Globus pallidus (tissue), 1 donor: Measurements from ENCODE around the gene PRDM15.

ENCODE experiments used
- DNase-seq: peaks from one replicate; pipeline ENCODE4 v3.0.0-alpha.2; 2015; ENCODE audit warnings: low spot score

The PRDM15 gene

GRCh38 chr21:41763398-41763931 is 115.7 kb downstream of the PRDM15 start:
- DNase-seq = no peak

DNA sequence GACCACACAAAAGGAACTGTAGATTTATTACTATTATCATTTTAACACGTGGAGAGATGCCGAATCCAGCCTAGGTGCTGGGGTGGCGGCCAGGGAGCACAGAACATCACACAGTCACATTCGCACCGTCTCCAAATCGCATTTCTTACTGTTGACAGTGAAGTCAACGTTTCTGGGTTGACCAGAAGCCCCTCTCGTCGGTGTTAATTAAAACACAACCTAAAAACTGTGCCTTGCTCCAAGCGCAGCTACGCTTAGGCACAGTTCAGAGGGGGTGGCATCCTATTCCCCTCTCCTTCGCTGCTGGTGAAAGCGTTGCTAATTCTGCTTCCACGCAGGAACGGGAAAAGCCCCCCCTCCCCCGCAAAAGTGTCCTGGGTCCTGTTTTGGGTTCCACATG is 116.4 kb downstream of the PRDM15 start:
- DNase-seq = no peak

GRCh38 chr21:41761934-41762635 is 117.1 kb downstream of the PRDM15 start:
- no peak for DNase-seq

- DNase-seq = no peak
Measured at GRCh38 chr21:41761211-41761933, 117.8 kb downstream of the PRDM15 start.

DNA sequence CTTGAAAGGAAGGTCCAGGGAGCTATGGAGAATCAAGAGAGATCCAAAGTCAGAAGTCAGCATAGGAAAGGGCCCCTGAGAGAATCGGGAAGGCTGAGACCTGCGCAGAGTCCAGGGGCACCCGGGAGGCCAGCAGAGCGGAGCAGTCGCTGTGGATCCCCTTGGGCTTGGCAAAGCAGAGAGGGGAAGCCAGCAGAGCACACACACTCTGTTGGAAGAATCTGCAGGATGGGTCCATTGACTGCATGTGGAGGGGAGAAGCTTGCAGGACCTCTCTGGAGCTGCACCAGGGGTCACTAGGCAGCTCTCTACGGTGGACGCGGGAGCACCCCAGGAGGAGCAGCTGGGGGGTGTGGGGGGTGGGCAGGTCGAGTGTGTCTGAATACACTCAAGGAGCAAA is 118.7 kb downstream of the PRDM15 start:
- DNase-seq = no peak

DNA sequence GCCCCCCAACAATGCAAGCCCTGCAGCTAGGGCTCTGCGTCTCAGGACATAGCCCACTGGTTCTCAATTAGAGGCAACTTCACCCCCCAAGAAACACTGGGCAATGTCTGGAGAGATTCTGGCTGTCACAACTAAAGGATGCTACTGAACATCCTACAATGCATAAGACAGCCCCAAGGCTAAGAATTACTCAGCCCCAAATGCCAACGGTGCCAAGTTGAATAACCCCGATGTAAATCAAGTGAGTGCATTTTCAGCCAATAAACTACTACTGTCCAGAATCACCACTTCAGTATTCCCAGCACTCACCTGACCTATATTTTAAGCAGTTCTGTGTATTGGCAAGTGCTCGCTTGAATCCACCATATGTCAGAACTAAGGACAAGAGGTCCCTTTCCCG is 119.2 kb downstream of the PRDM15 start:
- DNase-seq = no peak

GRCh38 chr21:41759214-41759840 is 119.8 kb downstream of the PRDM15 start:
- DNase-seq = no peak

- no peak for DNase-seq
Measured at GRCh38 chr21:41758550-41758949, 120.6 kb downstream of the PRDM15 start.

GRCh38 chr21:41755934-41756773 is 123.0 kb downstream of the PRDM15 start:
- no peak for DNase-seq

DNA sequence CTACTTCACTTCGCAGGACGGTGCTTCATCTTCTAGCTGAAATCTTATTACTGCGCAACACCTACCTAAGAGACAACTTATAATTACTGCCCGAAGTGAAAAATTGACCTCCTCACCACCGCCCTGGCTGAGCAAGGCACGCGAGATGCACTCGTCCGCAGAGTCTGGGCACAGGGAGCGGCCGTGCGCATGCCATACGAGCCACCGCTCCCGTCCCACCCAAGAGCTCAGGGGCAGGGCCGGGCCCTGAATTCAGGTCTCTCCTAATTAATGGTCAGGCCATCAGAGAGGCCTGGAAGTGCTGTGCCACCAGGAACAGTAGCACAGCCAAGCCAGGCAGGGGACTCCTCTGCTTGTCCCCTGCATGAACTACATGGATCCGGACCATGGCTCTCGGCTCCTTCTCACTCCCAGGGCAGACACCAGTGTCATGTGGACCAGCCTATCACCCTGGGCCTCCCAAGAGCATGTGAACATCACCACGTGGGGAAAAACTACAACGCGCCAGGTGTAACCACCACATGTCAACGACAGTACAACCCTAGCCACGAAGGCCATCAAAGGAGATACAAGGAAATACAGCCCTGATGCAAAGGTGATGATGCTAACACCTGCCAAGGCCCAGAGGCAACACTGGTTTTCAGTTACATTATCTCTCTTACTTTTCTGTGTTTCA is 123.7 kb downstream of the PRDM15 start:
- no peak for DNase-seq

DNA sequence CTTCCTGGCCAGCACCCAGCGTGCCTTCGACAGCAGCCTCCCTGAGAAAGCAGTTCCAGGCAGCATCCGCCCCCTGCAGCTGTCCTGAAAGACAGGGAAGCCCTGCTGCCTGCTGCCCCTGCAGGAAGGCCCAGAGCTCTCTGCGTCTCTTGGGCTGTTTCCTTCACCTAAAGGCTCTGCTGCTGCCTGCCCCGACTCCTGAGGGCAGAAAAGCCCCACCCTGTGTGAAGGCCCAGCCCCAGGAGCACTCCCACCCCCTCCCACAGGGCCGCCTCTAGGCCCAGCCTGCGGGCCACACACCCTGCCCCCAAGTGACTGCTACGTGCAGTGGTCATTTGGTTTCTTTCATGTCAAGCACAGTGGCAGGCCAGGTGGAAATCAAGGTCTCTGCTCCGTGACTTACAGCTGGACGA is 124.7 kb downstream of the PRDM15 start:
- DNase-seq = no peak

DNA sequence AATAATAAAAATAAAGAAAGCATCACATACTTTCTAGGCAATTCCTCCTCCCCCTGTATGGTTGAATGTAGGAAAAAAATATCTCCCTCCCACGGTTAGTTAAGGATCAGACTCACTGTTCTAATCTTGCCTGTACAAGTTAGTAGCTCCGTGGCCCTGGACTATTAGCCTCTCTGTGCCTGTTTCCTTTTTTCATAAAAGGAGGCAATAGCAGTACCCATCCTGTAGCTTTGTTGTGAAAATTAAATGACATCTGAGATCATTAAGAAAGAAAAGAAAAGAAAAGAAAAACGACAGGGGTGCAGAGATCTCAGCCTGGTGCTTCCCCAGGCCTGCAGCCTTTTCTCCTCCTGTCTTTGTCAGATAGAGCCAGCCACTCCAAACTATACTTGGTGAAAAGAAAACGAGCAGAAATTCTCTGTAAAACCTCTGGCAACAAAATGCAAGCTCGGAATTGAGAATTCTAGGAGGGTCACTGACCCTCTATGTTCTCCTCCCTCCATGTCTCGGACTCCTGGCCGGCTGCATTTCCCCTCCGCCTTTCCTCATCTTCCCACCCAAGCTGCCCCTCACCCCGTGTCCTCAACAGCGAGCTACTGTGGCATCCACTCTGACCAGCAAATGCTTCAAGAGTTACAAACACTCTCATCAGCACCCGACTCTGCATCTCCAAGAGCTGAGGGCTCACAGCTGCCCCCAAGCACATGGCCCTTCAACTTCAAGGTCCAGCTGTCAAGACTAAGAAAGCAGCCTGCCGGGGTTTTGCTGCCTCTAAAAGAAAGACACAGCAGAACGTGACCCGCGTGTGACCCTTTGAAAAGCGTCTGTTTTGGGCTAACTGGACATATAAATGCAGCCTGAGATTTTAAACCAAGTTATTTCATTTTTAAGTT is 125.9 kb downstream of the PRDM15 start:
- DNase-seq = no peak

DNA sequence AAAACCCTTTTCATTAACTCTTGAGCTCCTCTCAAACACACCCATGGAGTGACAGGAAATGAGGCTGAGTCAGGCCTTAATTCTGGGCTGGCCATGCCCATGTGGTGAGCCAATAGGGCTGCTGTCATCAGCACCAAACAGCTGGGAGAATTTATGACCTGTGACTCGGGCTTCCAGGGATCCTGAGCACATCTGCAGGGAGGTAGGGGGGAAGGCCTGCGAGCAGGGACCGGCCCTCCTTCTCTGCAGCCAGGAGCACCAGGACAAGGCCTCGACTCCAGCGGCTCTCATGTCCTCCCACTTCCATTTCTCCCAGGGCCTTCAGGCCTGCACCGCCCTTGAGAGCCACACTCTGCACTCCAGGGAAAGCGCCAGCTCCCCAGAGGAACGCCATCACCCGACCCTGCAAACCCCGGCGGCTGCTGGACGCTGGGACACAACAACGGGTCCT is 126.9 kb downstream of the PRDM15 start:
- DNase-seq = no peak

DNA sequence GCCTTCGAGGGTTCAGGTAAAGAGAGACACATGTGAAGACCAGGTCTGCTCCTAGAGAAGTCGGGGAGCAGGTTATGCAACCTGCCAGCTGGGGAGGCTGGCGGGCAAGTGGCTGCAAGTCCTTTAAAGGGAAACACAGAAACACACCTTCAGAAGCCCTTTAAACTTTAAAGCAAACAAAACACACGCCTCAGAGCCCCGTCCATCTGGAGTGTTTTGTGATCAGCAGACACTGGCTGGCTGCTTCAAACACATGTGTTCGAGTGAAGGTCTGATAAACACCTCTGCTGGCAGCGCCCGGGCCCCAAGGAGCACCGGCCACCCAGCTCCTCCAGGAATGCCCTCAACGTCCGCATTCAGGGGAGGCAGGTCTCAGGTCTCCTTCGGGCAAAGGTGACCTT is 127.5 kb downstream of the PRDM15 start:
- no peak for DNase-seq

DNA sequence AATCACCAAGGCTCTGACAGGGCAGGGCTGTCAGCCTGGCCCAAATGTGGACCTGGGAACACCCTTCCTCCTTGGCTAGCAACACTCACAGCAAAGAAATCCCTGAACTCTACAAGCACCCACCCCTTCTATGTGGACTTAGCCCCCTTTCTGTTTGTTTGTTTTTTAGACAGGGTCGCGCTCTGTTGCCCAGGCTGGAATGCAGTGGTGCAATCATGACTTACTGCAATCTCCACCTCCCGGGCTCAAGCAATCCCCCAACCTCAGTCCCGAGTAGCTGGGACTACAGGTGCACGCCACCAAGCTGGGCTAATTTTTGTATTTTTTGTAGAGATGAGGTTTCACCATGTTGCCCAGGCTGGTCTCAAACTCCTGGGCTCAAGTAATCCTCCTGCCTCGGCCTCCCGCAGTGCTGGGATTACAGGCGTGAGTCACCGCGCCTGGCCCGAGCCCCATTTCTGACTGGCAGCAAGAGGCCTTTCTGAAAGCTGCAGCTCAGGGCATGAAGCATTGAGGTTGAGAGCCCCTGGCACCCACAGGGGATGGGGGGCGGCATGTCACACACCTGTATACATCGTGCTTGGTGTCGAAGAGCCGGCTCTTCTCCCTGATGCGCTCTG is 128.5 kb downstream of the PRDM15 start:
- DNase-seq = no peak

- no peak for DNase-seq
Measured at GRCh38 chr21:41750051-41750450, 129.1 kb downstream of the PRDM15 start.

DNA sequence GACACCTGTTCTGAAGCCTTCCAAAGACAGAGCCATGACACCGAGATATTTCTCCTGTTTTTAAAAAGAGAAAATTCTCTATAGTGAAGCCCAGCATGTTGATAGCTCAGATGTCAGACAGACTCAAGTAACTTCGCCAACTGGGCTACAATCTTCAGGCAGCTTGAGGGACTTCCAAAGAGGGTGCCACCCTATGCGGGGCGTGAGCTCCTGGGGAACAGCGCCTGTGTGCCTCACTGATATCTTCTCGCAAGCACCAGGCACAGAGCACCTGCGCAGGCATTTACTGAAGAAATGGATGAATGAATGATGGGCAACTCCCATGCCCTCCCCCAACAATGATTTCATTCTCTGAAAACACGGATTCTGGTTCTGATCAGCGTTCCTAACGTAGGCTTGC is 129.9 kb downstream of the PRDM15 start:
- DNase-seq = no peak
